Transverse colon (tissue), 4 donors: ENCODE results near the gene DLG4.

Experiments used
- EP300 ChIP-seq: sonication (generic); formaldehyde crosslinking; IDR thresholded peaks from one replicate; pipeline ENCODE4 v1.6.1; 2017; ENCODE audit warnings: antibody characterized with exemption, low read depth
- POLR2A ChIP-seq: fragments of 450-650 bp; IDR thresholded peaks from one replicate; pipeline ENCODE4 v1.6.1; 2016; ENCODE audit warnings: antibody characterized with exemption, mild to moderate bottlenecking, moderate library complexity
- POLR2AphosphoS5 ChIP-seq, 3 donors: sonication (generic); formaldehyde crosslinking; IDR thresholded peaks; one replicate each; pipeline ENCODE4 v1.6.1; 2016; ENCODE audit warnings: antibody characterized with exemption in 3 of 3
- TF ChIP-seq, protein P1 (sequence below), 5 experiments: fragments of 200-600 bp in 3 of 5; fragments of 450-650 bp in 2 of 5; sonication (generic) in 3 of 5; IDR thresholded peaks; 1 replicate in 2 of 5; 2 replicates in 3 of 5; pipeline ENCODE4 v1.5.1; 2016 to 2017; ENCODE audit warnings: antibody characterized with exemption in 5 of 5, inconsistent platforms in 3 of 5, mild to moderate bottlenecking in 2 of 5, moderate library complexity in 1 of 5

DNA sequence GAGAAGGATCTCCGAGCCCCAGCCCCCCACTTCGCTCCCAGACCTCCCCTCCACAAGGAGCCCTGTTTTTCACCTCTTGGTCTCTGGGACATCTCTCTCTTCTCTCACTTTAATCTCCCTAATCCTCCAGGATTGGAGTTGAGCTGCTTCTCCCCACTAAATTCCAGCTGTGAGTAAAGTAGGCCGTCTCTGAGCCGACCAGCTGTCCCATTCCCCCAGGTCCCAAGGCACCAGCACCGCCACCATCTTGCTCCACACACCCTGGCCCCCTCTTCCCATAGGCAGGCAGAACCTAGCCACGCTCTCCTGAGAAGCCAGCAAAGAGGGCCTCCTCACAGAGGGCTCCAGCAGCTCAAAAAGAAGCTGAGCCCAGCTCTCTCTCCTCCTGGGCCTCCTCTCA, 878 bp downstream of the DLG4 start:
- TF ChIP-seq, protein P1, sequence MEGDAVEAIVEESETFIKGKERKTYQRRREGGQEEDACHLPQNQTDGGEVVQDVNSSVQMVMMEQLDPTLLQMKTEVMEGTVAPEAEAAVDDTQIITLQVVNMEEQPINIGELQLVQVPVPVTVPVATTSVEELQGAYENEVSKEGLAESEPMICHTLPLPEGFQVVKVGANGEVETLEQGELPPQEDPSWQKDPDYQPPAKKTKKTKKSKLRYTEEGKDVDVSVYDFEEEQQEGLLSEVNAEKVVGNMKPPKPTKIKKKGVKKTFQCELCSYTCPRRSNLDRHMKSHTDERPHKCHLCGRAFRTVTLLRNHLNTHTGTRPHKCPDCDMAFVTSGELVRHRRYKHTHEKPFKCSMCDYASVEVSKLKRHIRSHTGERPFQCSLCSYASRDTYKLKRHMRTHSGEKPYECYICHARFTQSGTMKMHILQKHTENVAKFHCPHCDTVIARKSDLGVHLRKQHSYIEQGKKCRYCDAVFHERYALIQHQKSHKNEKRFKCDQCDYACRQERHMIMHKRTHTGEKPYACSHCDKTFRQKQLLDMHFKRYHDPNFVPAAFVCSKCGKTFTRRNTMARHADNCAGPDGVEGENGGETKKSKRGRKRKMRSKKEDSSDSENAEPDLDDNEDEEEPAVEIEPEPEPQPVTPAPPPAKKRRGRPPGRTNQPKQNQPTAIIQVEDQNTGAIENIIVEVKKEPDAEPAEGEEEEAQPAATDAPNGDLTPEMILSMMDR (IDR thresholded peaks at IDR 0.05), result no peak
- TF ChIP-seq POLR2AphosphoS5 (IDR thresholded peaks at IDR 0.05), result no peak
- no peak for TF ChIP-seq EP300
- no peak for TF ChIP-seq POLR2A
